ENCODE measurements around the gene STRN3.

The STRN3 gene

GRCh38 chr14:30861200-30861599 lies 165.0 kb downstream of the STRN3 start:
- Histone ChIP-seq H3K27ac (ENCODE audit: low read length) (no peak overlapping the region), H3K27me3 (ENCODE audit: low read depth, low read length) (no peaks in the 10 kb centered on the region), H3K9me3 (ENCODE audit: control insufficient read depth in 1 of 2, low read length in 2 of 2) (no peaks in the 10 kb centered on the region), H3K36me3 (ENCODE audit: control insufficient read depth in 1 of 2, insufficient read depth in 2 of 2, low read length in 2 of 2) (no peaks in the 10 kb centered on the region), H3K4me3 (ENCODE audit: low read depth in 1 of 2, low read length in 2 of 2) (no peak overlapping the region), H3K4me1 (ENCODE audit: control insufficient read depth in 1 of 2, insufficient read depth in 2 of 2, low read length in 2 of 2) (no peaks in the 10 kb centered on the region)

- H3K9me3 ChIP-seq (ENCODE audit: control insufficient read depth in 1 of 2, low read length in 2 of 2) = no peaks in the 10 kb centered on the region
- no peak overlapping the region for H3K27ac ChIP-seq (ENCODE audit: low read length)
- no peak overlapping the region for H3K4me3 ChIP-seq (ENCODE audit: low read depth in 1 of 2, low read length in 2 of 2)
- no peaks in the 10 kb centered on the region for H3K4me1 ChIP-seq (ENCODE audit: control insufficient read depth in 1 of 2, insufficient read depth in 2 of 2, low read length in 2 of 2)
- no peaks in the 10 kb centered on the region for H3K27me3 ChIP-seq (ENCODE audit: low read depth, low read length)
- H3K36me3 ChIP-seq (ENCODE audit: control insufficient read depth in 1 of 2, insufficient read depth in 2 of 2, low read length in 2 of 2) = no peaks in the 10 kb centered on the region
Observed at GRCh38 chr14:30855345-30856037, 170.7 kb downstream of the STRN3 start.

- no peak overlapping the region for H3K27ac ChIP-seq (ENCODE audit: low read length)
- H3K9me3 ChIP-seq (ENCODE audit: control insufficient read depth in 1 of 2, low read length in 2 of 2) = no peaks in the 10 kb centered on the region
- H3K27me3 ChIP-seq (ENCODE audit: low read depth, low read length) = no peaks in the 10 kb centered on the region
- H3K4me3 ChIP-seq (ENCODE audit: low read depth in 1 of 2, low read length in 2 of 2) = no peak overlapping the region
- H3K4me1 ChIP-seq (ENCODE audit: control insufficient read depth in 1 of 2, insufficient read depth in 2 of 2, low read length in 2 of 2) = no peaks in the 10 kb centered on the region
- H3K36me3 ChIP-seq (ENCODE audit: control insufficient read depth in 1 of 2, insufficient read depth in 2 of 2, low read length in 2 of 2) = no peaks in the 10 kb centered on the region
Observed at GRCh38 chr14:30854492-30854891, 171.7 kb downstream of the STRN3 start.

DNA sequence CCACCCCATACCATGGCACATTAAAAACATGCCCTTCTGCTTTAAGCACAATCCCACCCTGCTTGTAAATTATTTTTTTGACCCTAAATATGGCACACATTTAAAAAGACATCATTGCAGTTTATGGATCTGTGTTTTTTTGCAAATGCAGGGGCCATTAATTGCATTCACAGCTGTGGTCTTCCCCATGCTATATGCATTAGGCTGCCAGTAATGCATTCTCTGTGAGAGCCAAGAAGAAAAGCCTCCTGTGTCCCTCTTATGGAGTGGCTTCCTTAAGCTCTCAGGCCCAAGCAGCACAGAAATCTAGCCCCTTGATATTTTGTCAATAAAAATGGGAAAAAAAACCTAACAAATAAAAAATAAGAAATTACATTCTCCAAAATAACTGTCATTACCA lies 172.2 kb downstream of the STRN3 start:
- Histone ChIP-seq H3K4me1 (ENCODE audit: control insufficient read depth in 1 of 2, insufficient read depth in 2 of 2, low read length in 2 of 2) (no peaks in the 10 kb centered on the region), H3K36me3 (ENCODE audit: control insufficient read depth in 1 of 2, insufficient read depth in 2 of 2, low read length in 2 of 2) (no peaks in the 10 kb centered on the region), H3K27ac (ENCODE audit: low read length) (no peak overlapping the region), H3K27me3 (ENCODE audit: low read depth, low read length) (no peaks in the 10 kb centered on the region), H3K9me3 (ENCODE audit: control insufficient read depth in 1 of 2, low read length in 2 of 2) (no peaks in the 10 kb centered on the region), H3K4me3 (ENCODE audit: low read depth in 1 of 2, low read length in 2 of 2) (no peak overlapping the region)

DNA sequence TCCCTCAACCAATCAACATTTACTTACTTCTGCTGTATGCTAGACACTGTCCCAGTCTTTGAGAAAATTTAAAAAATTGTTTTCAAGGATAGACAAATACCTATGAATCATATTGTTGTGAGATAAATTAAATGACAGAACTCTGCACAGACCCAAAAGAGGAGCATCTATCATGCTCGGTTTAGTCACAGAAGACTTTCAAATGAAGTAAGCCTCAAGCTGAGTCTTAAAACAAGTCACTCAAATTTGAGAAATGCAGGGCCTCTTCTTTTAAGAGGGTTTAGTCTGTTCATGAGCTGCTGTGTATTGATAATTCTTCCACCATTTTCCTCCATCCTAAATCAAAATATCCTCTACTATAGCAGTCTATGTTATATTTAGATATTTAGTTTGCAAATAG lies 176.2 kb downstream of the STRN3 start:
- no peaks in the 10 kb centered on the region for H3K36me3 ChIP-seq (ENCODE audit: control insufficient read depth in 1 of 2, insufficient read depth in 2 of 2, low read length in 2 of 2)
- no peaks in the 10 kb centered on the region for H3K4me1 ChIP-seq (ENCODE audit: control insufficient read depth in 1 of 2, insufficient read depth in 2 of 2, low read length in 2 of 2)
- H3K4me3 ChIP-seq (ENCODE audit: low read depth in 1 of 2, low read length in 2 of 2) = no peak overlapping the region
- H3K27ac ChIP-seq (ENCODE audit: low read length) = no peak overlapping the region
- H3K27me3 ChIP-seq (ENCODE audit: low read depth, low read length) = no peaks in the 10 kb centered on the region
- H3K9me3 ChIP-seq (ENCODE audit: control insufficient read depth in 1 of 2, low read length in 2 of 2) = no peaks in the 10 kb centered on the region

GRCh38 chr14:30849354-30849753 lies 176.8 kb downstream of the STRN3 start:
- H3K36me3 ChIP-seq (ENCODE audit: control insufficient read depth in 1 of 2, insufficient read depth in 2 of 2, low read length in 2 of 2) = no peaks in the 10 kb centered on the region
- H3K4me1 ChIP-seq (ENCODE audit: control insufficient read depth in 1 of 2, insufficient read depth in 2 of 2, low read length in 2 of 2) = no peaks in the 10 kb centered on the region
- H3K4me3 ChIP-seq (ENCODE audit: low read depth in 1 of 2, low read length in 2 of 2) = no peak overlapping the region
- no peaks in the 10 kb centered on the region for H3K9me3 ChIP-seq (ENCODE audit: control insufficient read depth in 1 of 2, low read length in 2 of 2)
- no peak overlapping the region for H3K27ac ChIP-seq (ENCODE audit: low read length)
- H3K27me3 ChIP-seq (ENCODE audit: low read depth, low read length) = no peaks in the 10 kb centered on the region

DNA sequence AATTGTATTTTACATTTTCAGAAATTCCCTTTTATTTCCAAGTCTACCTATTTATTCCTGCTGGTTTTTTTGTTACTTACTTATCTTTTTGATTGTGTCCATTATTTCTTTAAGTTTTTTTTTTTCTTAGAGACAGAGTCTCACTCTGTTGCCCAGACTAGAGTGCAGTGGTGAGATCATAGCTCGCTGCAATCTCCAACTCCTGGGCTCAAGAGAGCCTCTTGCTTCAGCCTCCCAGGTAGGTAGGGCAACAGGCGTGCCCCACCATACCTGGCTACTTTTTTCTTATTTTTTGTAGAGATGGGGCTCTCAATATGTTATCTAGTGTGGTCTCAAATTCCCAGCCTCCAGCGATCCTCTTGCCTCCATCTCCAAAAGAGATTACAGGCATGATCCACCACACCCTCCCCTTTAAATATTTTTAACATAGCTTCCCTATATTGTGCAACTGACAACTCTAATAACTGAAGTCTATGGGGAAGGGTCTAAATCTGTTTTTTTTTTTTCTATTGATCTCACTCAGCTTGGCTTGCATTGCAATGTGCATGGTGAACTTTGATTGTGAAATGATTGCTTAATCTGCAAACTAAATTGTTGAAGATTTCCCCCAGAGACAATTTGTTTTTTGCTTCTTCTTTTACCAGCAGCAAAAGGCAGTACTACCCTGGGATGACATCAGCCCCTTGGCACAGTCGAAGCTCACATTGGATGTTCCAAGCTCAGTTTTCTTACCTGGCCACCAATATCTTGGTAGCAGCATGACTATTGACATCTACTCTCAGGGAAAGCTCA lies 177.5 kb downstream of the STRN3 start:
- no peaks in the 10 kb centered on the region for H3K4me1 ChIP-seq (ENCODE audit: control insufficient read depth in 1 of 2, insufficient read depth in 2 of 2, low read length in 2 of 2)
- no peaks in the 10 kb centered on the region for H3K9me3 ChIP-seq (ENCODE audit: control insufficient read depth in 1 of 2, low read length in 2 of 2)
- H3K27me3 ChIP-seq (ENCODE audit: low read depth, low read length) = no peaks in the 10 kb centered on the region
- H3K4me3 ChIP-seq (ENCODE audit: low read depth in 1 of 2, low read length in 2 of 2) = no peak overlapping the region
- H3K36me3 ChIP-seq (ENCODE audit: control insufficient read depth in 1 of 2, insufficient read depth in 2 of 2, low read length in 2 of 2) = no peaks in the 10 kb centered on the region
- H3K27ac ChIP-seq (ENCODE audit: low read length) = no peak overlapping the region

Measured in muscle layer of duodenum (tissue), 2 donors.